Activated CD8-positive, alpha-beta memory T cell treated with anti-CD3 and anti-CD28 coated beads, Interleukin-2, amount 50 U/mL, for 4 hours (primary cell): ENCODE data around the gene TNK1.

Source experiments
- DNase-seq: peaks from one replicate; pipeline ENCODE4 v3.0.0-alpha.2; 2020

TNK1 gene

DNA sequence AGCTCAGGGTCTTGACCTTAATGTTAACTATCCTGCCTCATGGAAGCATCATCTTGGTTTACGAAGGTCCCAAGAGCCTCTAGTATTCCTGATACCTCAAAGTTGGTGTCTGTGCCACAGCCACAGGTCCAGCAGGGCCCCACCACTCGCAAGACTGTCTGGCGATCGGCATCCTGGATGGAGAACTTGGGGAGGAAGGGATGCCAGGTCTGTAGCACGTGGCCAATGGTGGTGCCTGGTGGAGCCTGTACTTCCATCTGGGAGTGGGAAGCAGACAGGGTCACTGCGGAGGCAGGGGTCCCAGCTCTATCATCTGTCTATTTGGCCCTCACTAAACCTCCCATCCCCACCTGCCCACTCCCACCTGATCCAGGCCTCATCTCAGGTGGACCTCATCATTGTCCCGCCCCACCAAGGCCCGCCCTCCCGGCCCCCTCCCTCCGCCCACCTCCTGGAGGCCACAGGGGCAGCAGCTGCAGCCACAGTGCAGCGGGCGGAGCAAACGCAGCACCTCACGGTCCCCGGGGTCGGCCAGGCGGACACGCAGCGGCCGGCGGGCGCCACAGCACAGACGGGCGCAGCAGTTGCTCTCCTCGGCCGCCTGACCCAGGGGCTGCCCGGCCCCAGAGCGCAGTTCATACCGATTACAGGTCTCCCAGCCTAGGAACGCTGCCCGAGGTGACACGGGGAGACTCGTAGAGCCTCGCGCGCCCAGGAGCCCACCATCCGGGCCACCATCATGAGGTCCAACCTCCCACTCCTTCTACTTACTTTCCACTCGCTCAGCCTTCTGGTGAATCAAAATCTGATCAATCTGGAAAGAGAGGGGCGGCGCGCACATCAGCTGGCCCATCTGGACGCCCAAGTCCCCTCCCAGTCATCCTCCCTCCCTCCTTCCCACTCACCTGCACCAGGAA lies 12.1 kb downstream of the TNK1 start:
- DNase-seq = no peak

DNA sequence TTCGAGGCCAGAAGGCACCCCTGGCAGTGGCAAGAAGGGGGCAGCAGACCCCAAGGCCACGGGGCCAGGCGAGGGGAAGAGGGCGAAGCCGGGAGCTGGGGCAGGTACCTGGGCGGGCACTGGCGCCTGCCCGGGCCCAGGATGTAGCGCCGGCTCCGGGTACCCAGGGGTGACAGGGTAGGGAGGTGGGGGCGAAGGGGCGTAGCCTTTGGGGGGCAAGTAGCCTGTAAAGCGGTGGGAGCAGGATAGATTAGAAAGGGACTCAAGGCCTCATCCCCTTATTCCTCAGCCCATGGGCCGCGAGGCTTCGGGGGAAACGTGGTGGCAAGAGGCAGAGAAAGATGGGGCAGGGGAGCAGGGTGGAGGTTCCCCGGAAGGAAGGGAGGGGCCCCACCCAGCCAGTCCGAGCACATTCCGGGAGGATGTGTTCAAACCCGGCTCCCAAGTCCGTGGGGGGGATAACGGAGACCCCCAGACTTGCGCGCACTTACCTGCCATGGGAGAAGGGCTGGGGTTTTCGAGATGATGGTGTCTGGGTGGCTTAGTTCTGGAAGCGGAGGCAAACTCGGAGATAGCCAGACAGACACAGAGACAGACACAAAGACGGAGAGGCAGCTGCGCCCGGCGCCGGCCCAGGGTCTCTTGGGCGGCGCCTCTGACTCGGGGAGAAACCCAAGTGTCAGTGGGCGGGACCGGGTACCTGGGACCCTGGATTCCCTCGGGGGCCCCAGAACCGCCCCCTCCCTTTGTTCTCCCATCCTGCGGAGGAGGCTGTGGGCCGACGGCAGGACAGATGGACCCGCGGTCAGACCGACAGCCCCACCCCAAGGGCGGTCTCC lies 12.9 kb downstream of the TNK1 start:
- DNase-seq = peak; percentile 71

DNA sequence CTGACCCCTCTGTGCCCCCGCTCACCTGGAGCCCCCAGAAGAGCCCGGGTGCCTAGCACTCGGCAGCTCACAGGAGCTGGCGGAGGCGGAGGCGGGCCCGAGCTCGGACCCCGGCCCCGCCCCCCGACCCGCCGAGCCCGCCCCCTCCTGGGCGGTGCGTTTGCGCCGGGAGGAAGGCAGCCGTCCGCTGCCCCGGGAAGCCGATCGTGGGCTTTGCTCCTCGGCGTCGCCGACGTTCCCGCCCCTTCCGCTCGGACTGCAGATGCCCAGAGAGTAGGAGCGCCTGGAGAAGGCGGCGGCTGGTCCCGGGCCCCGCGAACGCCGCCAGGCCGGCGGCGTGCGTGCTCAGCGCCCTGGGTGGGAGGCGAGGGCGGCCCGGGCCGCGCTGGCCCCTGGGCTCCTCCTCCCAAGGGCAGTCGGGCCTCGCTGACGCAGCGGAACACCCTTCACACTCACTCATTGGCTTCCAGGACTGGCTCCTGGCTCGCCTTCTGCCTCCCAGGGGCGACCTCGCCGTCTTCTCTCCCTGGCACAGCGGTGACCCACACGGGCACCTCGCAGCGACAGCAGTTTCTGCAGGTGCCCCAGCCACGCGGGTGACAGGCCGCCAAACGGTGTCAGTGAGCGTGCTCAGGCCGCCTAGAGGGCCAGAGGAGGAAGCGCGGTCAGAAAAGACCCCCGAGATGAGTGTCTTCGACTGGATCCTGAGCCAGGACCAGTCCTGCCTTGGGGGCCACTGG lies 13.7 kb downstream of the TNK1 start, which contains the start of gene PLSCR3:
TSS of gene PLSCR3 (minus strand) at position 74 of the 740 bp plus-strand sequence. CDS start 415 bp downstream, outside the sequence.
- peak; percentile 84 for DNase-seq

- DNase-seq = no peak
These were observed 15.3 kb downstream of the TNK1 start for GRCh38 chr17:7396147-7396546.

DNA sequence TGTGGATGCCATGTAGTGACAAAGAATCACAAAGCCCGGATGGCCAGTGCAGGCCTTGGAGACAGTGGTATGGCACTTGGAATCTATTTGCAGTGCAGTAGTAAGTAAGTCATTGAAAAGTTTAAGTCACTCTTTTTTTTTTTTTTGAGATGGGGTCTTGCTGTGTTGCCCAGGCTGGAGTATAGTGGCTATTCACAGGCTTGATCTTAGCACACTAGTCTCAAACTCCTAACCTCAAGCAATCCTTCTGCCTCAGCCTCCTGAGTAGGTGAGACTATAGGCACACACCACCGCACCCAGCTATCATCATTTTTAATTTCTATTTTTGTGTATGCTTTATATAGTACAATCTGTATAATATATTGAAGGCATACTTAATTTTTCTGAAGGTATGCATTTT lies 17.7 kb downstream of the TNK1 start:
- DNase-seq = no peak

DNA sequence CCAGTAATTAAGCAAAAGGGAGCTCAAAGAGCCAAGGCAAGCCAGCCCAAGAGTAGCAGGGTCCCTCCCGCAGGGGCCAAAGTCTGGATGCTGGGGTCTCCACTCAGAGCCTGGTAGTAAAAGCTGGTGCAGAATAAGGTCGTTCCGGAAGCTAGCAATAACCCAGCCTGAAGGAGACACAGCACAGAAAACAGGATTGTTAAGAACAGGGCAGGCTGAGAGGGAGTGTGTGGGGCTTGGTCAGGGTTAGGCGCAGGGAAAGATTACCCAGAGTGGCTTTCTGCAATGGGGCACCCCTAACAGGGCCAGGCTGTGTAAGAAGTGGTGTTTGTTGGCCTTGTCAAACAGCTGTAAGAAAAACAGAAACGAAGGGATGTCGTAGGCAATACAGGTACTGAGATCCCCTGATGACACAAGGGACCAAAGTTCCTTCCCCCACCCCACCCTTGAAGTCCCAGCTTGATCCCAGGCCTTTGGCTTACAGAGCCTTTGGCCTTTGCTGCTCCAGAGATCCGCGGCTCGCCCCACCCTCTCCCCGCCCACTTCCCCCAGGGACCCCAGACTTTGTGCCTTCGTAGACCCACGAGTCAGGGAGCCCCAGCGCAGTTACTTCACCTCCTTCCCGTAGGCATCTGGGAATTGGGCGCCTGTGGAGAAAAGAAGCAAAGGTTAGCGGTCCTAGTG lies 22.3 kb downstream of the TNK1 start:
- DNase-seq = peak; percentile 38

DNA sequence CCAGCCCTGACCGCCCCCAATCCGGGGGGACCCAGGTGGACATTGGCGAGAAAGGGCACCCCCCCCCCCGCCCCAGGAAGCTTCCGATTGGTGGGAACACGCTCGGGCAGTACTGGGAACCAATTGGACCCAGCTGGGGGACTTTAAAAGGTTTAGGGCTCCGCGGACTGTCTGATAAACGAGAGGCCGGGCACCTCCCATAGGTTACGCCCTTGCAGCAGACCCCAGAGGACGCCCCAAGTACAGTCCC lies 22.8 kb downstream of the TNK1 start:
- DNase-seq = no peak

- peak; percentile 91 for DNase-seq
These were observed 23.3 kb downstream of the TNK1 start, which contains the start of gene TMEM256 for GRCh38 chr17:7403977-7404736. TSS of gene TMEM256 (minus strand) at chr17:7404097. CDS start at chr17:7404084, 13 bp downstream.

GRCh38 chr17:7404737-7405349 lies 24.0 kb downstream of the TNK1 start:
- peak; percentile 73 for DNase-seq

DNA sequence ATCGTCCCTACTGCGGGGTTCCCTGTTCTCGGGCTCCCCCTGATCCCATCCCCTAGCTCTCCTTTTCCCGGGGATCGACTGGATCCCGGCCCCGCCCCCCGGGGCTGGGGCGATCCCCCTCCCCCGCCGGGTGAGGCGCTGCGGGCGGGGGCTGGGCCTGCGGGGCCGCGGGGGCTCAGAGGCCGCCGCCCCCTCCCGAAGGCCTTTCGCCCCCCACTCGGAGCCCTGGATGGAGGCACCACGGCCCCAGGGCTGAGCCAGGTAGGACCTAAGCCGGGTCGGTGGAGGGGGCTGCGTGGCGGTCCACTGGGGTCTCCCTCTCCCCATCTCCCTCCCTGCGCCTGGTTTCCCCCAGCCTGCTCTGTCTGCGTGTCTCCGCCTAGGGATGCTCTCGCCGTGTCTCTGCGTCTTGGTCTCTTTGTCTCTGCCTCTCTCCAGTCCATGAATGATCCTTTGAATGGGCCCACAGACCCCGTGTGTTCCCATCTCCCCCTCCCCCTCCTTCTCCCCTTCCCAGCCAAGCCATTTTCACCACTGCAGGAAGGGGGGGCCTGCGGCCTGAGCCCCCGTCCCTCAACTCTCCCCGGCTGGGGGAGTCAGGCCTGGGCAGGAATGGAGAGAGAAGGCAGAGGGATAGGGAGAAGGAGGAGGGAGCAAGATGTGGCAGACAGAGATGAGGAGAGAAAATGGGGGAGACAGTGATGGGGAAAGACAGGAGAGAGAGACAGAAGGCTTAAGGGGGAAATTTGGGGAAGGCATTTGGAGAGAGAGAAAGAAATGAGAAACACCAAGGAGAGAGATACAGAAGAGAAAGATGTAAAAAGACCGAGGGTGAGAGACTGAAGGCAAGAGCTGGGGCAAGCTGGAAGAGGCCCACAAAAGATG lies 24.7 kb downstream of the TNK1 start:
- no peak for DNase-seq

GRCh38 chr17:7406235-7406825 lies 25.4 kb downstream of the TNK1 start:
- DNase-seq = no peak

- no peak for DNase-seq
These were observed 26.2 kb downstream of the TNK1 start for GRCh38 chr17:7407082-7407481.

GRCh38 chr17:7407485-7408251 lies 26.8 kb downstream of the TNK1 start, which contains the start of gene NLGN2:
TSS of gene NLGN2 (plus strand) at chr17:7407845. CDS start at chr17:7408256, 411 bp downstream.
- no peak for DNase-seq

DNA sequence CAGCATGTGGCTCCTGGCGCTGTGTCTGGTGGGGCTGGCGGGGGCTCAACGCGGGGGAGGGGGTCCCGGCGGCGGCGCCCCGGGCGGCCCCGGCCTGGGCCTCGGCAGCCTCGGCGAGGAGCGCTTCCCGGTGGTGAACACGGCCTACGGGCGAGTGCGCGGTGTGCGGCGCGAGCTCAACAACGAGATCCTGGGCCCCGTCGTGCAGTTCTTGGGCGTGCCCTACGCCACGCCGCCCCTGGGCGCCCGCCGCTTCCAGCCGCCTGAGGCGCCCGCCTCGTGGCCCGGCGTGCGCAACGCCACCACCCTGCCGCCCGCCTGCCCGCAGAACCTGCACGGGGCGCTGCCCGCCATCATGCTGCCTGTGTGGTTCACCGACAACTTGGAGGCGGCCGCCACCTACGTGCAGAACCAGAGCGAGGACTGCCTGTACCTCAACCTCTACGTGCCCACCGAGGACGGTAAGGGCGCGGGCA lies 27.4 kb downstream of the TNK1 start:
- DNase-seq = peak; percentile 33

DNA sequence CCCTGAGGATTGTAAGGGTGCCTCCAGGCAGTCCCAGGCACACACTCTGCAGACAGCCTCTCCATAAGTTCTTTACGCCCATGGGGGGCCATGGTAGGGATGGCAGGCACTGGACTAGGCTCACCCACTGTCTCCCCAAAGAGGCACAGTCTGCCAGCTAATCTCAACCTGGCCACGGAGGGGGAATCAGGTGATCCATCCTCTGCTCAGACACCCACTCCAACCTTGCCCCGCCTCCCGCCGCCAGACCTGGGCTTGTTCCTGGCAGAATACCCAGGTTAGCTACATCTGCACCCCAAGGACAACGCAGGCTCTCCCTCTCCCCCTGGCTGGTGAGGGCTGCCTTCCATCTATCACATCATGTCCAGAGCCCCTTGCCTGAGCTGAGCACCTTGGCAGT lies 28.0 kb downstream of the TNK1 start:
- no peak for DNase-seq

DNA sequence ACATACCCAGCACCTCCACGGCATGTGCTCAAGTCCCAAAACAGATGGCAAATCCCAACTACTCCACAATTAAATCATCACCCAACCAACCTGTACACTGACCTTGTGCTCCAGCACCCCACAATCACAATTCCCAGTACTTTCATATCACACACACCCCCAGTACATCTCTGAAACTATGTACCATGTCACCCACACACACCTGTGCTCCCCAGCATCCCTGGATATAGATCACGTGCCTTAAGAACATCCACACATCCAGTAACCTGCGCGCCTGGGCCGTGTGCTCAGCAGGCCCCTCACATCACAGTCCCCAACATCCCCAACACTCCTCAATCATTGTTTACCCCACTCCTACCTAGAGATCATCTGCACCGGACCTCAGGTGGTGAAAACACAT lies 28.8 kb downstream of the TNK1 start:
- no peak for DNase-seq

DNA sequence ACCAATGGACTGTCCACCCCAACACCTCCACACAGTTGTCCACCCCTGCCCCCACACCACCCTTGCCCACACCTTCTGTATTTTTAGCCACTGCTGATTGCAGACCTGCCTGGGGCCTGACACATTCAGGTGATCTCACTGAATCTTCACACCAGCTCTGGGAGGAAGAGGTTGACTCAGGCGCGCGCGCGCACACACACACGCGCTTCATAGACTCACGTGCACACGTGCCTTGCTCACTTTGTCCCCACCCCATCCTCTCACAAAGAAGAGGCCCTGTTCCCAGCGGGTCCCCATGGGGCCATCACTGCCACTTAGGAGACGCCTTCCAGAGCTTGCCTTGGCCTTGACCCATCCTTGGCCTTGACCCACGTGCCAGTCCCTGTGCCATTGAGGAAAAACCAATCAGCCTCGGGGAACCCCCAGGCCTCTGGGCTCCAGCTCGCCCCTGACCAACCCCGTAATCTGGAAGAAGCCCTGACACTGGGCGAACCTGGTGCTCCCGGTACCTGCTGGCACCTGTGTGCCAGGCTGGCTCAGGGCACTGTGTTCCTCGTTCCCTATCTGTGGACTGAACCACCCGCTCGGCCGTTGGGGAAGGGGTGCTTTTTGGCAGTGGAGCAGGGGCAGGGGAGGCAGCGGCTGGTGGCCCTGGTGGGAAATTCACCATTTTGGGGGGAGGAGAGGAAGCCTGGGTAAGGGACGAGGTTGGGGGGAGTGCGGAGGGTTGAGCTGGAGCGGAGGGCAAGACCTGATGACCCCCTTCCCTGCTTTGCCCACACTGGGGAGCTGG lies 29.9 kb downstream of the TNK1 start:
- no peak for DNase-seq

- no peak for DNase-seq
These were observed 30.5 kb downstream of the TNK1 start for GRCh38 chr17:7411427-7411750.
